ENCODE results near the gene CTNNA3. TPM values are rescaled to one million over a fixed set of nuclear protein-coding genes. Genes with fewer than 3 reads are reported as not detected.

CTNNA3 gene
- polyA plus RNA-seq, 1 experiment = 0.26 TPM

GRCh38 chr10:66414943-66415342 lies 1281.1 kb downstream of the CTNNA3 start:
- Histone ChIP-seq H3K4me3 (ENCODE audit: low read depth, low read length) (no peak overlapping the region), H3K9me3 (ENCODE audit: control insufficient read depth, insufficient read depth, low read length) (no peaks in the 10 kb centered on the region), H3K27me3 (ENCODE audit: control insufficient read depth, insufficient read depth, low read length) (no peaks in the 10 kb centered on the region), H3K27ac (ENCODE audit: low read depth, low read length) (no peak overlapping the region)
- TF ChIP-seq CTCF (IDR thresholded peaks at IDR 0.05; ENCODE audit: low read depth, low read length) = no peak
- ChIA-PET POLR2A (no interaction called here), CTCF (no interaction called here)
- no peak for DNase-seq (ENCODE audit: low read depth, low spot score)

- Histone ChIP-seq H3K4me3 (ENCODE audit: low read depth, low read length) (no peak overlapping the region), H3K27me3 (ENCODE audit: control insufficient read depth, insufficient read depth, low read length) (no peaks in the 10 kb centered on the region), H3K9me3 (ENCODE audit: control insufficient read depth, insufficient read depth, low read length) (no peaks in the 10 kb centered on the region), H3K27ac (ENCODE audit: low read depth, low read length) (no peak overlapping the region)
- no peak for TF ChIP-seq CTCF (IDR thresholded peaks at IDR 0.05; ENCODE audit: low read depth, low read length)
- DNase-seq (ENCODE audit: low read depth, low spot score) = no peak
- CTCF ChIA-PET = no interaction called here
- POLR2A ChIA-PET = no interaction called here
Observed at GRCh38 chr10:66405566-66405965, 1290.4 kb downstream of the CTNNA3 start.

GRCh38 chr10:66398669-66399068 lies 1297.3 kb downstream of the CTNNA3 start:
- TF ChIP-seq CTCF (IDR thresholded peaks at IDR 0.05; ENCODE audit: low read depth, low read length) = no peak
- Histone ChIP-seq H3K9me3 (ENCODE audit: control insufficient read depth, insufficient read depth, low read length) (no peaks in the 10 kb centered on the region), H3K27me3 (ENCODE audit: control insufficient read depth, insufficient read depth, low read length) (no peaks in the 10 kb centered on the region), H3K4me3 (ENCODE audit: low read depth, low read length) (no peak overlapping the region), H3K27ac (ENCODE audit: low read depth, low read length) (no peak overlapping the region)
- DNase-seq (ENCODE audit: low read depth, low spot score) = no peak
- ChIA-PET POLR2A (no interaction called here), CTCF (no interaction called here)

GRCh38 chr10:66394342-66395063 lies 1301.5 kb downstream of the CTNNA3 start:
- H3K4me3 ChIP-seq (ENCODE audit: low read depth, low read length) = no peak overlapping the region
- ChIA-PET CTCF (no interaction called here), POLR2A (no interaction called here)
- TF ChIP-seq CTCF (IDR thresholded peaks at IDR 0.05; ENCODE audit: low read depth, low read length) = no peak
- no peak for DNase-seq (ENCODE audit: low read depth, low spot score)
- H3K9me3 ChIP-seq (ENCODE audit: control insufficient read depth, insufficient read depth, low read length) = no peaks in the 10 kb centered on the region
- no peaks in the 10 kb centered on the region for H3K27me3 ChIP-seq (ENCODE audit: control insufficient read depth, insufficient read depth, low read length)
- H3K27ac ChIP-seq (ENCODE audit: low read depth, low read length) = no peak overlapping the region

- Histone ChIP-seq H3K27me3 (ENCODE audit: control insufficient read depth, insufficient read depth, low read length) (no peaks in the 10 kb centered on the region), H3K9me3 (ENCODE audit: control insufficient read depth, insufficient read depth, low read length) (no peaks in the 10 kb centered on the region), H3K27ac (ENCODE audit: low read depth, low read length) (no peak overlapping the region), H3K4me3 (ENCODE audit: low read depth, low read length) (no peak overlapping the region)
- DNase-seq (ENCODE audit: low read depth, low spot score) = no peak
- ChIA-PET CTCF (no interaction called here), POLR2A (no interaction called here)
- no peak for TF ChIP-seq CTCF (IDR thresholded peaks at IDR 0.05; ENCODE audit: low read depth, low read length)
Observed at GRCh38 chr10:66390926-66391325, 1305.1 kb downstream of the CTNNA3 start.
